Fibroblast of lung (primary cell): ENCODE data around the gene FHIT.

ENCODE experiments used
- CTCF ChIP-seq, 2 donors: IDR thresholded peaks in 1 of 2; conservative IDR thresholded peaks in 1 of 2; 1 replicate in 1 of 2; 2 replicates in 1 of 2; pipeline ENCODE4 v1.5.1; 2011 to 2012; ENCODE audit warnings: low read length in 2 of 2, control low read depth in 1 of 2, inconsistent platforms in 1 of 2, low read depth in 1 of 2, mild to moderate bottlenecking in 1 of 2
- EZH2 ChIP-seq: IDR thresholded peaks from 2 replicates; pipeline ENCODE4 v1.5.1; 2012; ENCODE audit warnings: low read length, control low read depth, mild to moderate bottlenecking; ENCODE audit errors: missing control alignments

GRCh38 chr3:60126511-60127304 is 1124.5 kb downstream of the FHIT start:
- TF ChIP-seq CTCF (conservative IDR thresholded peaks at IDR 0.05 in 1 of 2, IDR thresholded peaks at IDR 0.05 in 1 of 2; ENCODE audit: low read depth in 1 of 2, low read length in 2 of 2), result no peak
- TF ChIP-seq EZH2, result no peak
